LHCN-M2 (cell line): ENCODE data around the gene NSG1. TPM values are rescaled to one million over a fixed set of nuclear protein-coding genes. Genes with fewer than 3 reads are reported as not detected.
A peak's percentile ranks its signal among the peaks of the same experiment; 100 is the strongest.
"Not testable (repeated sequence)": the region's sequence is repeated elsewhere in the genome, so short reads cannot be mapped to it uniquely, and the experiment has no call there.

Source experiments
- DNase-seq: peaks from one replicate; pipeline ENCODE4 v3.0.0-alpha.2; 2012; ENCODE audit warnings: low read depth
- total RNA-seq: library from RNA; depleted of rRNA; stranded (reverse); fragments of >200 nt; gene quantifications from 2 replicates; pipeline ENCODE4 v1.2.3, GENCODE V29; 2014

NSG1 gene
- total RNA-seq, 1 experiment from 2014 or later, result 0.57 TPM

GRCh38 chr4:4415806-4416805 is 29.2 kb downstream of the NSG1 start:
- DNase-seq, result no peak

DNA sequence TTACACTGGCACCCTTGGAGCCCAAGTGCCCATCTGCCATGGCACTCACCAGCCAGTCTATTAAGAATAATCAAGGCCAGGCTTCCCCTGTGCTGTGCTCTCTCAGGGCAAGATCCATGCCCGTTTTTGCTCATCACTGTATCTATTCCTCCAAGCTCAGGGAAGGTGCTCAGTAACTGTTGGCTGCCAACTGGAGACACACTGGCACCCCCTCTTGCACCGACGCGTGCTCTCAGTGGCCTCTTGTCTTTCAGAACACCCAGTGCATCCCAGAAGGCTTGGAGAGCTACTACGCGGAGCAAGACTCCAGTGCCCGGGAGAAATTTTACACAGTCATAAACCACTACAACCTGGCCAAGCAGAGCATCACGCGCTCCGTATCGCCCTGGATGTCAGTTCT is 30.1 kb downstream of the NSG1 start:
- DNase-seq, result no peak

DNA sequence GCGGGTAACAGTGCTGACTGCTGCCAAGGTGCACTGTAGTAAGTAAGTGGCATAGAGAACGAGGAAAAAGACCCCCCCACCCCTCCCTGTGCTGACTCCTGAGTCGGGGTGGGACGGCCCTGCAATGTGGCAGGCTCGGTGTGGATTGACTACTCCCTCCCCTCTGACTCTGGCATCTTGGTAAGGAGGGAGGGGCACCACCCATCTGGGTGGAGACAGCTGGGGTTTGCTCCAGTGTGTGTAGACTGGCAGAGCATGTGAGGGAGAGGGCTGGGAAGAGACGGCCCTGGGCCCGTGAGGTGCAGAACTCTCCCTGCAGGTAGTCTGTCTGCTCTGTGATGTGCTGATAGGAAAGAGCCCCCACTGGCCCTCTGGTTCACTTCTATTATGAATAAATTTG is 31.0 kb downstream of the NSG1 start:
- no peak for DNase-seq

GRCh38 chr4:4418676-4419390 is 31.9 kb downstream of the NSG1 start:
- DNase-seq, result no peak

DNA sequence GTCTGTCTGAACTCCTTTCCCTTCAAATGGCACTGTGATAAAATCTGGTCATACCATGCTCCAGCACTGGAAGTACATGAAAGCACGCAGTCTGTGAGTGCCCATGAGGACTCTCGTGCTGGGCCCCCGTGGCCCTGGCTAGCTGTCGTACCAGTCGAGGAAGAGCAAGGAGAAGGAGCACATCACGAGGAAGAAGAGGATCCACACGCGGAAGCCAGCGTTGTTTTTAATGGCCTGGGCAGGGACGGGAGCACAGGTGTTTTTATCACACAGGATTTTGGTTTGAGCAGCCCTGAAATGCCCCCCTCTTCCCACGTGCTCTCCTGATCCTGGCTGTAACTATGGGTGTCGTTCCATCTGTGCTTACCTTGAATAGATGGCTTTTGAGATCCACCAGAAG is 33.0 kb downstream of the NSG1 start:
- DNase-seq, result no peak

GRCh38 chr4:4420421-4420820 is 33.5 kb downstream of the NSG1 start:
- no peak for DNase-seq

GRCh38 chr4:4421356-4421755 is 34.5 kb downstream of the NSG1 start:
- DNase-seq, result no peak

- DNase-seq, result not testable (repeated sequence)
Observed at GRCh38 chr4:4422117-4422516, 35.2 kb downstream of the NSG1 start.

DNA sequence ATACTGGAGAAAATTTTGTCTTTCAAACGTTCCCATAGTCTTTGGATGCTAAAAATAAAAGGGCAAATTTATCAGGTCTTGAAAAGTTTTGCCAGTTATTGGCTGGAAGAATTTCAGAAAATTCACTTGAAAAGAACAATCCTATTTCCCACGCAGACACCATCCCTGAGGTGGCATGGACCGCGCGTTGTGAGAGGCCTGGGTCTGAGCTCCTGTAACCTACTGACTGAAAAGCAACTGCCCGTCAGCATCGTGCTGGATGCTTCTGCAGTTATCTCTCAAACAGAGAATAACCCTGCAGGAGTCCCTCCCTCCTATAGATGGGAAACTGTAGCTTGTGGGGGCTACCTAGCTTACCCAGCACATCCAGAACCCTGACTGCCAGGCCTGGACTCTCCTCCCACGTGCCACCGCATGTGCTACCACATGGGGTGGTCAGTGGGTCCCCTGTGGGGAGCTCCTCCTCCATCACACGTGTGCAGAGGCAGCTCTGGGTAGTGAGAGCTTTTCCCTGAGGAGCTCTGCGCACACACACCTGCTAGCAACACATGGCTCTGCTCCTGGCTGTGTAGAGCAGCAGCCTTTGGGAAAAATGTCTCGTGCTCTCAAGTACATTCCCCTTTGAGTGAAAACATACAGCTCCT is 36.1 kb downstream of the NSG1 start:
- no peak for DNase-seq

GRCh38 chr4:4423706-4424498 is 37.0 kb downstream of the NSG1 start:
- no peak for DNase-seq

DNA sequence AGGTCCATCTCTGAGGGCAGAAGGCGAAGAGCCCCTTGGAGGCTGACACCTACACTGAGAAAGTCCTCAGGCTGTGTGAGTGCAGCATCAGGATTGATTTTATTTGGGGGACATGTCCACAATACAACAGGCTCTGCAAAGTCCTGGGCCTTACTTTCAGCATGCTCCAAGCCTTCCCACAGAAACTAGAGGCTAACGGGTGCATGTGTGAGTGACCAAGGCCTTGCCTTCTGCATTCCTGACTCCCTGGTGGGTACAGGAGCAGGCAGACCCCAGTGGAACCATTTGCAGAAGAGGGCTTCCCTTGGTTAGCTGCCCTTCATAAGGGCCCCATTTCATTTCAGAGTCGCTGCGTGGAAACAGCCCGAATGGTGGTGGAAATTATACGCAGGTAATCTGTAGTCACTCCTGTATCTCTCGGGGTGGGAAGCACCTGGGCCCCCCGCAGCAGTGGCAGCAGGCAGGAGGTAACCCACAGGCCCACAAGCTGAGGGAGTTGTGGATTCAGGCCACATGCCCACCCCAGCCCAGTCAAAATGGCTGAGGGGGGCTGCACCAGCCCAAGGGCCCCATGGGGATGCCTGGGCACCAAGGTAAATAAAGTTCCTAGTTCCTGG is 37.7 kb downstream of the NSG1 start:
- no peak for DNase-seq

- no peak for DNase-seq
Observed at GRCh38 chr4:4425119-4425690, 38.3 kb downstream of the NSG1 start.

DNA sequence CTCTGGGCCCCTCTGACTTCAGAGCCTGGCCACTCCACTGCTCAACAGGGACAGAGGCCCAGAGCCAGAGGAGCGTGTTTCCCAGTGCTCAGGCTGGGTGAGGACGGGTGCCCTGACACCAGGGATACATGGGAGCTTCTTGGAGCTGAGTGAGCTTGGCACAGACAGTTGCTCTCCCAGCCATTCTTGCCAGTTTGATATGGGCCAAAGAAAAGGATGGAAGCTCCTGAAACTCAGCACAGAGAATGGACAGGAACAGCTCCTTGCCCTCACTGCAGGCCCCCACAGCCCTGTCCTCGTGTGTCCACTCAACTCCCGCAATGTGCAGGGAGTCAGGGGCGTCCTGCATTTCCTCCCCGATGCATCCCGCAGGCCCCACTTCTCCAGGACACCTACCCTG is 38.8 kb downstream of the NSG1 start:
- no peak for DNase-seq

DNA sequence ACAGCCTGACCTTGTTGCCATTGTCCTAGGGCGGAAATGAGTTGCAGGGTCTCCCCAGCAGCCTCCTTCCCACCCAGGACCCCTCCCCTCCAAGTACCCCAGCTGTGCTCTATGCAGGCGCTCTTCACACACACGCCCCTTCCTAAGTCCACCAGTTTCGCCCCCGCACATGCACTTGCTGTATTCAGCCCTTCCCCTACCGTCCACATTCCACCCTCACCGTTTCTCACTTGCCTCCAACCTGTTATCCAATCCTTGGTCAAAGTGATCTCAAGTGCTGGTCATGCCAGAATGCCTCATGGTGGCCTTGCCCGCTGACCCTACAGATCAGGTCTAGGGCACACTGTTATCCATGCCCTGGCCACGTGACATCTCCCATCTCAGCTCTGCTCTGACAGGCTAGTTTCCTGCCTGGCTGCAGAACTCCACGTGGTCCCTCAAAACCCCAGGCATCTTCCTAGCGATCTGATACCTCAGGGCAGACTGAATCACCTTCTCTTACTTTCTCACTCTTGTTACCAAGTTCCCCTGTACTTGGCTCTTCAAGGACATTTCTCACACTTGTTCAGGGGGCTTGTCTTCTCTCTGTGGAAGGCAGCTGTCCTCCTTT is 39.7 kb downstream of the NSG1 start:
- no peak for DNase-seq

GRCh38 chr4:4427121-4427870 is 40.4 kb downstream of the NSG1 start:
- no peak for DNase-seq

- DNase-seq, result no peak
Observed at GRCh38 chr4:4427886-4428285, 41.0 kb downstream of the NSG1 start.

GRCh38 chr4:4428966-4429875 is 42.3 kb downstream of the NSG1 start:
- DNase-seq, result no peak

GRCh38 chr4:4430492-4431195 is 43.7 kb downstream of the NSG1 start:
- peak; percentile 94 for DNase-seq
